ENCODE results near the gene SLC4A1. TPM values are rescaled to one million over a fixed set of nuclear protein-coding genes. Genes with fewer than 3 reads are reported as not detected.
A peak's percentile ranks its signal among the peaks of the same experiment; 100 is the strongest.

The SLC4A1 gene
- total and polyA plus RNA-seq, 2 of the 13 experiments (the other 11 are each of a cell fraction or from before 2014, with no cell fraction given): not detected

DNA sequence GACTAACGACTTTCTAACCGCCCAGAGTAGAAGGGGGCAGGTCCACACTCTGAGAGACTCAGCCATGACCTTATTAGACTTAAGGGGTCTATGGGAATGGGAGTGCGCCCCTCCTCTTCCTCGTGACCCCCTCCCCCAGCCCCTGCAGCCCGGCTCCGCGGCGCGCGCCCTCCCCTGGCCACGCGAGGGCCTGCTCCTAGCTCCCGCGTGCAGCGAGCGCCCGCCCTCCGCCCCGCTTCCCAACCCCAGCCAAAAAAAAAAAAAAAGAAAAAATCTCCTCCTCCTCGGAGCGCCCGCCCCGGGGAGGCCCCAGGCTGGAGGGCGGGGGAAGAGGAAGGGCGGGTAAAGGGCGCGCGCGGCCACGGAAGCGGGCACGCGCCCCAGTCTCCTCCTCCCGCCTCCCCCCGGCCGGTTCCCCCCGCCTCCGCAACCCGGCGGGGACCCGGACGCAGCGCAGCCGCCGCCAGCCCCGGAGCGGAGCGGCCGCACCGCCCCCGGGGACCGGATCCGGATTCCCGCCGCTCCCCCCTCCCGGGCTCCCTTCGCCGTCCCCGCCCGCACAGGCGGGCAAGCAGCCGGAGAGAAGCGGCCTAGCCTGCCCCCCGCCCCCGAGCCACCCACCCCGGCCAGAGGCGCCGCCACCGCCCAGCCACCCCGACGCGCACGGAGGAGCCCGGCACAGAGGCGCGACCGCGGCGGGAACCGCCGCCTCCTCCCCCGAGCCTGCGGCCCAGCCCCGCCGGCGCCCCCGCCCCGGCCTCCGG lies 49.4 kb downstream of the SLC4A1 start (continued):
- TF ChIP-seq, protein P1, sequence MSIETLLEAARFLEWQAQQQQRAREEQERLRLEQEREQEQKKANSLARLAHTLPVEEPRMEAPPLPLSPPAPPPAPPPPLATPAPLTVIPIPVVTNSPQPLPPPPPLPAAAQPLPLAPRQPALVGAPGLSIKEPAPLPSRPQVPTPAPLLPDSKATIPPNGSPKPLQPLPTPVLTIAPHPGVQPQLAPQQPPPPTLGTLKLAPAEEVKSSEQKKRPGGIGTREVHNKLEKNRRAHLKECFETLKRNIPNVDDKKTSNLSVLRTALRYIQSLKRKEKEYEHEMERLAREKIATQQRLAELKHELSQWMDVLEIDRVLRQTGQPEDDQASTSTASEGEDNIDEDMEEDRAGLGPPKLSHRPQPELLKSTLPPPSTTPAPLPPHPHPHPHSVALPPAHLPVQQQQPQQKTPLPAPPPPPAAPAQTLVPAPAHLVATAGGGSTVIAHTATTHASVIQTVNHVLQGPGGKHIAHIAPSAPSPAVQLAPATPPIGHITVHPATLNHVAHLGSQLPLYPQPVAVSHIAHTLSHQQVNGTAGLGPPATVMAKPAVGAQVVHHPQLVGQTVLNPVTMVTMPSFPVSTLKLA (IDR thresholded peaks at IDR 0.05): peak; percentile 47; the same call in 1 of the 2 replicates
- no peak for TF ChIP-seq ADNP (CRISPR knock-in tag; IDR thresholded peaks at IDR 0.05)
- no peak for TF ChIP-seq ZNF713 (CRISPR knock-in tag; IDR thresholded peaks at IDR 0.05)
- no peak for TF ChIP-seq ZNF343 (CRISPR knock-in tag; IDR thresholded peaks at IDR 0.05)
- no peak for TF ChIP-seq REL (CRISPR knock-in tag; conservative IDR thresholded peaks at IDR 0.05)
- no peak for TF ChIP-seq DMAP1 (CRISPR knock-in tag; IDR thresholded peaks at IDR 0.05)
- TF ChIP-seq SRSF4 (IDR thresholded peaks at IDR 0.05; ENCODE audit: low read depth, low read length, poor library complexity, severe bottlenecking): no peak
- no peak; the same call in 1 of the 2 replicates for TF ChIP-seq SMAD1 (CRISPR knock-in tag; IDR thresholded peaks at IDR 0.05; ENCODE audit: borderline replicate concordance, low read depth)
- peak; percentile 61; the same call in 1 of the 2 replicates for TF ChIP-seq PHF21A (CRISPR knock-in tag; IDR thresholded peaks at IDR 0.05)
- no peak for TF ChIP-seq ZNF460 (CRISPR knock-in tag; IDR thresholded peaks at IDR 0.05; ENCODE audit: borderline replicate concordance)
- 0 out of 2 replicates have a peak, but pooled peaks have one; percentile 36 for TF ChIP-seq ZNF274 (CRISPR knock-in tag; IDR thresholded peaks at IDR 0.05)
- TF ChIP-seq CAMTA2 (CRISPR knock-in tag; IDR thresholded peaks at IDR 0.05; ENCODE audit: borderline replicate concordance): 0 out of 2 replicates have a peak, but pooled peaks have one; percentile 7
- TF ChIP-seq, protein P2, sequence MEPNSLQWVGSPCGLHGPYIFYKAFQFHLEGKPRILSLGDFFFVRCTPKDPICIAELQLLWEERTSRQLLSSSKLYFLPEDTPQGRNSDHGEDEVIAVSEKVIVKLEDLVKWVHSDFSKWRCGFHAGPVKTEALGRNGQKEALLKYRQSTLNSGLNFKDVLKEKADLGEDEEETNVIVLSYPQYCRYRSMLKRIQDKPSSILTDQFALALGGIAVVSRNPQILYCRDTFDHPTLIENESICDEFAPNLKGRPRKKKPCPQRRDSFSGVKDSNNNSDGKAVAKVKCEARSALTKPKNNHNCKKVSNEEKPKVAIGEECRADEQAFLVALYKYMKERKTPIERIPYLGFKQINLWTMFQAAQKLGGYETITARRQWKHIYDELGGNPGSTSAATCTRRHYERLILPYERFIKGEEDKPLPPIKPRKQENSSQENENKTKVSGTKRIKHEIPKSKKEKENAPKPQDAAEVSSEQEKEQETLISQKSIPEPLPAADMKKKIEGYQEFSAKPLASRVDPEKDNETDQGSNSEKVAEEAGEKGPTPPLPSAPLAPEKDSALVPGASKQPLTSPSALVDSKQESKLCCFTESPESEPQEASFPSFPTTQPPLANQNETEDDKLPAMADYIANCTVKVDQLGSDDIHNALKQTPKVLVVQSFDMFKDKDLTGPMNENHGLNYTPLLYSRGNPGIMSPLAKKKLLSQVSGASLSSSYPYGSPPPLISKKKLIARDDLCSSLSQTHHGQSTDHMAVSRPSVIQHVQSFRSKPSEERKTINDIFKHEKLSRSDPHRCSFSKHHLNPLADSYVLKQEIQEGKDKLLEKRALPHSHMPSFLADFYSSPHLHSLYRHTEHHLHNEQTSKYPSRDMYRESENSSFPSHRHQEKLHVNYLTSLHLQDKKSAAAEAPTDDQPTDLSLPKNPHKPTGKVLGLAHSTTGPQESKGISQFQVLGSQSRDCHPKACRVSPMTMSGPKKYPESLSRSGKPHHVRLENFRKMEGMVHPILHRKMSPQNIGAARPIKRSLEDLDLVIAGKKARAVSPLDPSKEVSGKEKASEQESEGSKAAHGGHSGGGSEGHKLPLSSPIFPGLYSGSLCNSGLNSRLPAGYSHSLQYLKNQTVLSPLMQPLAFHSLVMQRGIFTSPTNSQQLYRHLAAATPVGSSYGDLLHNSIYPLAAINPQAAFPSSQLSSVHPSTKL (CRISPR knock-in tag; IDR thresholded peaks at IDR 0.05): peak; percentile 8; the same call in 1 of the 2 replicates
- peak; percentile 79 for TF ChIP-seq ERF (CRISPR knock-in tag; IDR thresholded peaks at IDR 0.05)
- TF ChIP-seq EED (CRISPR knock-in tag; IDR thresholded peaks at IDR 0.05): no peak
- TF ChIP-seq, protein P3, sequence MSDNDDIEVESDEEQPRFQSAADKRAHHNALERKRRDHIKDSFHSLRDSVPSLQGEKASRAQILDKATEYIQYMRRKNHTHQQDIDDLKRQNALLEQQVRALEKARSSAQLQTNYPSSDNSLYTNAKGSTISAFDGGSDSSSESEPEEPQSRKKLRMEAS (IDR thresholded peaks at IDR 0.05): peak; percentile 88
- no peak; the same call in 1 of the 2 replicates for TF ChIP-seq ARNT2 (CRISPR knock-in tag; IDR thresholded peaks at IDR 0.05; ENCODE audit: low read depth)
- TF ChIP-seq, protein P4, sequence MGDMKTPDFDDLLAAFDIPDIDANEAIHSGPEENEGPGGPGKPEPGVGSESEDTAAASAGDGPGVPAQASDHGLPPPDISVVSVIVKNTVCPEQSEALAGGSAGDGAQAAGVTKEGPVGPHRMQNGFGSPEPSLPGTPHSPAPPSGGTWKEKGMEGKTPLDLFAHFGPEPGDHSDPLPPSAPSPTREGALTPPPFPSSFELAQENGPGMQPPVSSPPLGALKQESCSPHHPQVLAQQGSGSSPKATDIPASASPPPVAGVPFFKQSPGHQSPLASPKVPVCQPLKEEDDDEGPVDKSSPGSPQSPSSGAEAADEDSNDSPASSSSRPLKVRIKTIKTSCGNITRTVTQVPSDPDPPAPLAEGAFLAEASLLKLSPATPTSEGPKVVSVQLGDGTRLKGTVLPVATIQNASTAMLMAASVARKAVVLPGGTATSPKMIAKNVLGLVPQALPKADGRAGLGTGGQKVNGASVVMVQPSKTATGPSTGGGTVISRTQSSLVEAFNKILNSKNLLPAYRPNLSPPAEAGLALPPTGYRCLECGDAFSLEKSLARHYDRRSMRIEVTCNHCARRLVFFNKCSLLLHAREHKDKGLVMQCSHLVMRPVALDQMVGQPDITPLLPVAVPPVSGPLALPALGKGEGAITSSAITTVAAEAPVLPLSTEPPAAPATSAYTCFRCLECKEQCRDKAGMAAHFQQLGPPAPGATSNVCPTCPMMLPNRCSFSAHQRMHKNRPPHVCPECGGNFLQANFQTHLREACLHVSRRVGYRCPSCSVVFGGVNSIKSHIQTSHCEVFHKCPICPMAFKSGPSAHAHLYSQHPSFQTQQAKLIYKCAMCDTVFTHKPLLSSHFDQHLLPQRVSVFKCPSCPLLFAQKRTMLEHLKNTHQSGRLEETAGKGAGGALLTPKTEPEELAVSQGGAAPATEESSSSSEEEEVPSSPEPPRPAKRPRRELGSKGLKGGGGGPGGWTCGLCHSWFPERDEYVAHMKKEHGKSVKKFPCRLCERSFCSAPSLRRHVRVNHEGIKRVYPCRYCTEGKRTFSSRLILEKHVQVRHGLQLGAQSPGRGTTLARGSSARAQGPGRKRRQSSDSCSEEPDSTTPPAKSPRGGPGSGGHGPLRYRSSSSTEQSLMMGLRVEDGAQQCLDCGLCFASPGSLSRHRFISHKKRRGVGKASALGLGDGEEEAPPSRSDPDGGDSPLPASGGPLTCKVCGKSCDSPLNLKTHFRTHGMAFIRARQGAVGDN (CRISPR knock-in tag; IDR thresholded peaks at IDR 0.05): peak; percentile 72
- peak; percentile 66 for TF ChIP-seq ZBTB7A (CRISPR knock-in tag; IDR thresholded peaks at IDR 0.05)
- peak; percentile 45; the same call in 1 of the 2 replicates for TF ChIP-seq SALL1 (CRISPR knock-in tag; IDR thresholded peaks at IDR 0.05)
